Measurements from ENCODE around the gene NDNF.

The NDNF gene

GRCh38 chr4:121070696-121071639 is 1.4 kb downstream of the NDNF start:
- no peak for DNase-seq (ENCODE audit: low read depth in 2 of 2)

GRCh38 chr4:121070274-121070673 is 2.1 kb downstream of the NDNF start:
- no peak for DNase-seq (ENCODE audit: low read depth in 2 of 2)

GRCh38 chr4:121069430-121069829 is 2.9 kb downstream of the NDNF start:
- no peak for DNase-seq (ENCODE audit: low read depth in 2 of 2)

- DNase-seq (ENCODE audit: low read depth in 2 of 2), result no peak
These were observed 7.9 kb downstream of the NDNF start for GRCh38 chr4:121064482-121064881.

GRCh38 chr4:121062521-121062920 is 9.8 kb downstream of the NDNF start:
- no peak for DNase-seq (ENCODE audit: low read depth in 2 of 2)

- DNase-seq (ENCODE audit: low read depth in 2 of 2), result no peak
These were observed 10.5 kb downstream of the NDNF start for GRCh38 chr4:121061861-121062260.

GRCh38 chr4:121061215-121061614 is 11.1 kb downstream of the NDNF start:
- no peak for DNase-seq (ENCODE audit: low read depth in 2 of 2)

- no peak for DNase-seq (ENCODE audit: low read depth in 2 of 2)
These were observed 14.8 kb downstream of the NDNF start for GRCh38 chr4:121057466-121057922.

GRCh38 chr4:121056066-121056465 is 16.3 kb downstream of the NDNF start:
- no peak for DNase-seq (ENCODE audit: low read depth in 2 of 2)

- DNase-seq (ENCODE audit: low read depth in 2 of 2), result no peak
These were observed 18.0 kb downstream of the NDNF start for GRCh38 chr4:121054373-121054772.

- DNase-seq (ENCODE audit: low read depth in 2 of 2), result no peak
These were observed 18.7 kb downstream of the NDNF start for GRCh38 chr4:121053601-121054143.

GRCh38 chr4:121050300-121050699 is 22.0 kb downstream of the NDNF start:
- DNase-seq (ENCODE audit: low read depth in 2 of 2), result no peak

- no peak for DNase-seq (ENCODE audit: low read depth in 2 of 2)
These were observed 23.2 kb downstream of the NDNF start for GRCh38 chr4:121049072-121049599.

GRCh38 chr4:121048165-121048564 is 24.2 kb downstream of the NDNF start:
- no peak for DNase-seq (ENCODE audit: low read depth in 2 of 2)

GRCh38 chr4:121041307-121042090 is 30.8 kb downstream of the NDNF start:
- no peak for DNase-seq (ENCODE audit: low read depth in 2 of 2)

- no peak for DNase-seq (ENCODE audit: low read depth in 2 of 2)
These were observed 38.3 kb downstream of the NDNF start for GRCh38 chr4:121034017-121034416.

GRCh38 chr4:121030711-121031110 is 41.6 kb downstream of the NDNF start:
- no peak for DNase-seq (ENCODE audit: low read depth in 2 of 2)

- DNase-seq (ENCODE audit: low read depth in 2 of 2), result no peak
These were observed 42.2 kb downstream of the NDNF start for GRCh38 chr4:121030131-121030530.

- no peak for DNase-seq (ENCODE audit: low read depth in 2 of 2)
These were observed 46.3 kb downstream of the NDNF start for GRCh38 chr4:121026034-121026433.

- no peak for DNase-seq (ENCODE audit: low read depth in 2 of 2)
These were observed 46.8 kb downstream of the NDNF start for GRCh38 chr4:121025540-121025939.

- no peak for DNase-seq (ENCODE audit: low read depth in 2 of 2)
These were observed 53.8 kb downstream of the NDNF start for GRCh38 chr4:121018543-121018942.

GRCh38 chr4:121016611-121017010 is 55.7 kb downstream of the NDNF start:
- DNase-seq (ENCODE audit: low read depth in 2 of 2), result no peak

Measured in stimulated activated CD8-positive, alpha-beta memory T cell treated with anti-CD3 and anti-CD28 coated beads, Interleukin-15, amount 100 ng/mL, for 4 hours (primary cell).